Breast epithelium (tissue), 4 donors: Measurements from ENCODE around the gene KIF3B. TPM values are rescaled to one million over a fixed set of nuclear protein-coding genes. Genes with fewer than 3 reads are reported as not detected.

Experiments
- DNase-seq, 2 donors: peaks; one replicate each; pipeline ENCODE4 v3.0.0-alpha.2; 2019; ENCODE audit warnings: low spot score in 2 of 2
- H3K27ac ChIP-seq, 2 donors: fragments of 200-600 bp; sonication (generic) in 1 of 2; one replicate each; pipeline ENCODE4 v1.5.1; 2016 to 2019; ENCODE audit warnings: mild to moderate bottlenecking in 1 of 2
- H3K27me3 ChIP-seq, 2 donors: fragments of 200-600 bp; sonication (generic) in 1 of 2; one replicate each; pipeline versions ENCODE4 v1.5.1 to v1.6.0; 2017 to 2019; ENCODE audit warnings: control low read depth in 1 of 2, mild to moderate bottlenecking in 1 of 2
- H3K36me3 ChIP-seq: fragments of 200-600 bp; one replicate; pipeline ENCODE4 v1.5.1; 2019
- H3K4me1 ChIP-seq, 2 donors: fragments of 200-600 bp; sonication (generic); one replicate each; pipeline ENCODE4 v1.5.1; 2016 to 2019; ENCODE audit warnings: control low read depth in 1 of 2
- H3K4me3 ChIP-seq, 3 donors: fragments of 200-600 bp; sonication (generic); 1 replicate in 2 of 3; 2 replicates in 1 of 3; pipeline ENCODE4 v1.5.1; 2016 to 2019; ENCODE audit warnings: mild to moderate bottlenecking in 3 of 3, moderate library complexity in 2 of 3
- H3K9me3 ChIP-seq, 2 donors: fragments of 200-600 bp; sonication (generic) in 1 of 2; one replicate each; pipeline ENCODE4 v1.5.1; 2016 to 2019; ENCODE audit warnings: control low read depth in 1 of 2
- CTCF ChIP-seq, 3 donors: fragments of 450-650 bp; IDR thresholded peaks; one replicate each; pipeline ENCODE4 v1.5.1; 2016 to 2017; ENCODE audit warnings: antibody characterized with exemption in 3 of 3, mild to moderate bottlenecking in 3 of 3, moderate library complexity in 3 of 3
- POLR2A ChIP-seq: fragments of 450-650 bp; IDR thresholded peaks from one replicate; pipeline ENCODE4 v1.6.1; 2016; ENCODE audit warnings: antibody characterized with exemption, mild to moderate bottlenecking, moderate library complexity
- POLR2AphosphoS5 ChIP-seq, 3 donors: sonication (generic); formaldehyde crosslinking; IDR thresholded peaks; one replicate each; pipeline ENCODE4 v1.6.1; 2017; ENCODE audit warnings: antibody characterized with exemption in 3 of 3
- intact Hi-C: fragments of 100-400 bp; cut with DNase I; formaldehyde crosslinking; loops from one replicate; pipeline ENCODE4 v1.15.1; 2023; ENCODE audit warnings: low total_unique reads
- total RNA-seq, 3 donors: library from RNA; depleted of rRNA; stranded (reverse); fragments of >200 nt; gene quantifications; one replicate each; pipeline ENCODE4 v1.1.0, GENCODE V29; 2016

Gene KIF3B
- total RNA-seq, 3 donors from 2014 or later: 23.7 to 28.6 (median 24.6) TPM

GRCh38 chr20:32304131-32304746 is 26.8 kb downstream of the KIF3B start:
- Histone ChIP-seq H3K4me3 (no peak overlapping the region), H3K9me3 (no peaks in the 10 kb centered on the region), H3K27me3 (no peaks in the 10 kb centered on the region), H3K36me3 (no peaks in the 10 kb centered on the region), H3K4me1 (peaks cover 0 to 12% of the 10 kb centered on the region in 2 donors), H3K27ac (no peak overlapping the region)
- no peak for TF ChIP-seq POLR2A
- TF ChIP-seq POLR2AphosphoS5 (IDR thresholded peaks at IDR 0.05): no peak
- TF ChIP-seq CTCF (IDR thresholded peaks at IDR 0.05): no peak
- intact Hi-C loops: no loop called here
- no peak for DNase-seq

- Histone ChIP-seq H3K36me3 (no peaks in the 10 kb centered on the region), H3K27ac (no peak overlapping the region), H3K4me1 (no peaks in the 10 kb centered on the region), H3K4me3 (no peak overlapping the region), H3K9me3 (no peaks in the 10 kb centered on the region), H3K27me3 (no peaks in the 10 kb centered on the region)
- TF ChIP-seq CTCF (IDR thresholded peaks at IDR 0.05): no peak
- TF ChIP-seq POLR2A: no peak
- TF ChIP-seq POLR2AphosphoS5 (IDR thresholded peaks at IDR 0.05): no peak
- no peak for DNase-seq
- intact Hi-C loops: no loop called here
Measured at GRCh38 chr20:32312718-32313424, 35.4 kb downstream of the KIF3B start.

GRCh38 chr20:32314768-32315167 is 37.3 kb downstream of the KIF3B start:
- Histone ChIP-seq H3K4me3 (no peak overlapping the region), H3K9me3 (no peaks in the 10 kb centered on the region), H3K36me3 (no peaks in the 10 kb centered on the region), H3K27ac (no peak overlapping the region), H3K4me1 (no peaks in the 10 kb centered on the region), H3K27me3 (no peaks in the 10 kb centered on the region)
- no peak for DNase-seq
- TF ChIP-seq POLR2AphosphoS5 (IDR thresholded peaks at IDR 0.05): no peak
- TF ChIP-seq CTCF (IDR thresholded peaks at IDR 0.05): no peak
- TF ChIP-seq POLR2A: no peak
- intact Hi-C loops: no loop called here

- DNase-seq: no peak
- H3K9me3 ChIP-seq: no peaks in the 10 kb centered on the region
- H3K4me1 ChIP-seq: no peaks in the 10 kb centered on the region
- intact Hi-C loops: no loop called here
- no peak overlapping the region for H3K27ac ChIP-seq
- no peaks in the 10 kb centered on the region for H3K27me3 ChIP-seq
- TF ChIP-seq POLR2A (no peak), CTCF (IDR thresholded peaks at IDR 0.05) (no peak), POLR2AphosphoS5 (IDR thresholded peaks at IDR 0.05) (no peak)
- H3K36me3 ChIP-seq: no peaks in the 10 kb centered on the region
- H3K4me3 ChIP-seq: no peak overlapping the region
Measured at GRCh38 chr20:32315399-32315798, 37.9 kb downstream of the KIF3B start.

GRCh38 chr20:32315891-32316290 is 38.4 kb downstream of the KIF3B start:
- H3K36me3 ChIP-seq: no peaks in the 10 kb centered on the region
- H3K4me1 ChIP-seq: no peaks in the 10 kb centered on the region
- no peak for TF ChIP-seq POLR2AphosphoS5 (IDR thresholded peaks at IDR 0.05)
- TF ChIP-seq CTCF (IDR thresholded peaks at IDR 0.05): no peak
- TF ChIP-seq POLR2A: no peak
- no peak for DNase-seq
- no peaks in the 10 kb centered on the region for H3K27me3 ChIP-seq
- intact Hi-C loops: no loop called here
- H3K9me3 ChIP-seq: no peaks in the 10 kb centered on the region
- H3K4me3 ChIP-seq: no peak overlapping the region
- no peak overlapping the region for H3K27ac ChIP-seq
